GM23338 (cell line): ENCODE data around the gene GOLGA8N.

Source experiments
- EZH2 ChIP-seq: fragments of 200-600 bp; sonication (generic); IDR thresholded peaks from one replicate; pipeline ENCODE4 v1.8.0; 2017; ENCODE audit warnings: antibody characterized with exemption, mild to moderate bottlenecking, low read depth; ENCODE audit not compliant: unreplicated experiment
- EZH2phosphoT487 ChIP-seq: fragments of 200-600 bp; sonication (generic); IDR thresholded peaks from one replicate; pipeline ENCODE4 v1.8.1; 2018; ENCODE audit warnings: antibody characterized with exemption; ENCODE audit not compliant: unreplicated experiment
- NANOG ChIP-seq: IDR thresholded peaks from 2 replicates; pipeline ENCODE4 v1.6.1; 2016; ENCODE audit warnings: antibody characterized with exemption, borderline replicate concordance
- POLR2AphosphoS5 ChIP-seq: IDR thresholded peaks from 2 replicates; pipeline ENCODE4 v1.6.1; 2016; ENCODE audit warnings: antibody characterized with exemption, low read depth
- TF ChIP-seq, protein P1 (sequence below), 2 experiments: fragments of 200-600 bp in 1 of 2; sonication (generic) in 1 of 2; conservative IDR thresholded peaks; 2 replicates each; pipeline versions ENCODE4 v1.5.1 to v1.6.1; 2016 to 2017; ENCODE audit warnings: antibody characterized with exemption in 2 of 2, low read depth in 2 of 2, mild to moderate bottlenecking in 2 of 2, moderate library complexity in 1 of 2
- TF ChIP-seq, protein P2 (sequence below): IDR thresholded peaks from one replicate; pipeline ENCODE4 v1.6.1; 2018; ENCODE audit warnings: antibody characterized with exemption; ENCODE audit not compliant: unreplicated experiment

DNA sequence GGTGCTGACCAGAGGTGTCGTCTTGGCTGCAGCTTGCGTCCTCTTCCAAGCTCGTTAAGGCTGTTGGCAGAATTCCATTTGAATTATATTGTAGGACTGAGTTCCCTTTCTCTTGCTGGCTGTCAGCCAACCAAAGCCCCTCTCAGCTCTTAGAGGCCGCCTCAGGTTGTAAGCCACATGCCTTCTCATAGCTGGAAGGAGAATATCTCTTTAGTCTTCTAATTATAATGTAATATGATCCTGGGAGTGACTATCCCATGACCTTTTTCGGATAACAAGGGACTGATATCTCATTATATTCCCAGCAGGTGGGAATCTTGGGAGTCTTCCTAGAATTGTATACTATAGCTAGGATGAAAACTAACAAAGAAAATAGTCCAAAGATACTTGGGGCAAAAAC, 53.0 kb downstream of the GOLGA8N start:
- TF ChIP-seq, protein P1, sequence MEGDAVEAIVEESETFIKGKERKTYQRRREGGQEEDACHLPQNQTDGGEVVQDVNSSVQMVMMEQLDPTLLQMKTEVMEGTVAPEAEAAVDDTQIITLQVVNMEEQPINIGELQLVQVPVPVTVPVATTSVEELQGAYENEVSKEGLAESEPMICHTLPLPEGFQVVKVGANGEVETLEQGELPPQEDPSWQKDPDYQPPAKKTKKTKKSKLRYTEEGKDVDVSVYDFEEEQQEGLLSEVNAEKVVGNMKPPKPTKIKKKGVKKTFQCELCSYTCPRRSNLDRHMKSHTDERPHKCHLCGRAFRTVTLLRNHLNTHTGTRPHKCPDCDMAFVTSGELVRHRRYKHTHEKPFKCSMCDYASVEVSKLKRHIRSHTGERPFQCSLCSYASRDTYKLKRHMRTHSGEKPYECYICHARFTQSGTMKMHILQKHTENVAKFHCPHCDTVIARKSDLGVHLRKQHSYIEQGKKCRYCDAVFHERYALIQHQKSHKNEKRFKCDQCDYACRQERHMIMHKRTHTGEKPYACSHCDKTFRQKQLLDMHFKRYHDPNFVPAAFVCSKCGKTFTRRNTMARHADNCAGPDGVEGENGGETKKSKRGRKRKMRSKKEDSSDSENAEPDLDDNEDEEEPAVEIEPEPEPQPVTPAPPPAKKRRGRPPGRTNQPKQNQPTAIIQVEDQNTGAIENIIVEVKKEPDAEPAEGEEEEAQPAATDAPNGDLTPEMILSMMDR (conservative IDR thresholded peaks at IDR 0.05; ENCODE audit: low read depth in 2 of 2) = no peak
- TF ChIP-seq EZH2 (no peak), POLR2AphosphoS5 (no peak), EZH2phosphoT487 (no peak), NANOG (no peak)
- TF ChIP-seq, protein P2, sequence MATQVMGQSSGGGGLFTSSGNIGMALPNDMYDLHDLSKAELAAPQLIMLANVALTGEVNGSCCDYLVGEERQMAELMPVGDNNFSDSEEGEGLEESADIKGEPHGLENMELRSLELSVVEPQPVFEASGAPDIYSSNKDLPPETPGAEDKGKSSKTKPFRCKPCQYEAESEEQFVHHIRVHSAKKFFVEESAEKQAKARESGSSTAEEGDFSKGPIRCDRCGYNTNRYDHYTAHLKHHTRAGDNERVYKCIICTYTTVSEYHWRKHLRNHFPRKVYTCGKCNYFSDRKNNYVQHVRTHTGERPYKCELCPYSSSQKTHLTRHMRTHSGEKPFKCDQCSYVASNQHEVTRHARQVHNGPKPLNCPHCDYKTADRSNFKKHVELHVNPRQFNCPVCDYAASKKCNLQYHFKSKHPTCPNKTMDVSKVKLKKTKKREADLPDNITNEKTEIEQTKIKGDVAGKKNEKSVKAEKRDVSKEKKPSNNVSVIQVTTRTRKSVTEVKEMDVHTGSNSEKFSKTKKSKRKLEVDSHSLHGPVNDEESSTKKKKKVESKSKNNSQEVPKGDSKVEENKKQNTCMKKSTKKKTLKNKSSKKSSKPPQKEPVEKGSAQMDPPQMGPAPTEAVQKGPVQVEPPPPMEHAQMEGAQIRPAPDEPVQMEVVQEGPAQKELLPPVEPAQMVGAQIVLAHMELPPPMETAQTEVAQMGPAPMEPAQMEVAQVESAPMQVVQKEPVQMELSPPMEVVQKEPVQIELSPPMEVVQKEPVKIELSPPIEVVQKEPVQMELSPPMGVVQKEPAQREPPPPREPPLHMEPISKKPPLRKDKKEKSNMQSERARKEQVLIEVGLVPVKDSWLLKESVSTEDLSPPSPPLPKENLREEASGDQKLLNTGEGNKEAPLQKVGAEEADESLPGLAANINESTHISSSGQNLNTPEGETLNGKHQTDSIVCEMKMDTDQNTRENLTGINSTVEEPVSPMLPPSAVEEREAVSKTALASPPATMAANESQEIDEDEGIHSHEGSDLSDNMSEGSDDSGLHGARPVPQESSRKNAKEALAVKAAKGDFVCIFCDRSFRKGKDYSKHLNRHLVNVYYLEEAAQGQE = no peak
